Measurements from ENCODE around the gene TRIM7. TPM values are rescaled to one million over a fixed set of nuclear protein-coding genes. Genes with fewer than 3 reads are reported as not detected.
A peak's percentile ranks its signal among the peaks of the same experiment; 100 is the strongest.

TRIM7 gene
- total and polyA plus RNA-seq, 9 of the 15 experiments (the other 6 are each of a cell fraction or from before 2014, with no cell fraction given): 2.6 to 14.9 (median 8.9) TPM

GRCh38 chr5:181207214-181207959 lies 2.4 kb upstream of the TRIM7 start (continued):
- TF ChIP-seq ID3 (CRISPR knock-in tag; IDR thresholded peaks at IDR 0.05): no peak
- 0 out of 2 replicates have a peak, but pooled peaks have one; percentile 20 for TF ChIP-seq ID3 (tag; IDR thresholded peaks at IDR 0.05)
- peak; percentile 16 for TF ChIP-seq HNRNPLL (IDR thresholded peaks at IDR 0.05; ENCODE audit: low read depth, low read length, poor library complexity, severe bottlenecking)
- TF ChIP-seq DACH1 (IDR thresholded peaks at IDR 0.05; ENCODE audit: partially characterized antibody): no peak
- no peak for TF ChIP-seq ZNF354B (CRISPR knock-in tag; IDR thresholded peaks at IDR 0.05)
- no peak for TF ChIP-seq ZNF830 (CRISPR knock-in tag; IDR thresholded peaks at IDR 0.05)
- TF ChIP-seq ZBTB7A (IDR thresholded peaks at IDR 0.05; ENCODE audit: borderline replicate concordance, control insufficient read depth, low read depth, low read length): peak; percentile 55; the same call in 1 of the 2 replicates
- TF ChIP-seq, protein P1, sequence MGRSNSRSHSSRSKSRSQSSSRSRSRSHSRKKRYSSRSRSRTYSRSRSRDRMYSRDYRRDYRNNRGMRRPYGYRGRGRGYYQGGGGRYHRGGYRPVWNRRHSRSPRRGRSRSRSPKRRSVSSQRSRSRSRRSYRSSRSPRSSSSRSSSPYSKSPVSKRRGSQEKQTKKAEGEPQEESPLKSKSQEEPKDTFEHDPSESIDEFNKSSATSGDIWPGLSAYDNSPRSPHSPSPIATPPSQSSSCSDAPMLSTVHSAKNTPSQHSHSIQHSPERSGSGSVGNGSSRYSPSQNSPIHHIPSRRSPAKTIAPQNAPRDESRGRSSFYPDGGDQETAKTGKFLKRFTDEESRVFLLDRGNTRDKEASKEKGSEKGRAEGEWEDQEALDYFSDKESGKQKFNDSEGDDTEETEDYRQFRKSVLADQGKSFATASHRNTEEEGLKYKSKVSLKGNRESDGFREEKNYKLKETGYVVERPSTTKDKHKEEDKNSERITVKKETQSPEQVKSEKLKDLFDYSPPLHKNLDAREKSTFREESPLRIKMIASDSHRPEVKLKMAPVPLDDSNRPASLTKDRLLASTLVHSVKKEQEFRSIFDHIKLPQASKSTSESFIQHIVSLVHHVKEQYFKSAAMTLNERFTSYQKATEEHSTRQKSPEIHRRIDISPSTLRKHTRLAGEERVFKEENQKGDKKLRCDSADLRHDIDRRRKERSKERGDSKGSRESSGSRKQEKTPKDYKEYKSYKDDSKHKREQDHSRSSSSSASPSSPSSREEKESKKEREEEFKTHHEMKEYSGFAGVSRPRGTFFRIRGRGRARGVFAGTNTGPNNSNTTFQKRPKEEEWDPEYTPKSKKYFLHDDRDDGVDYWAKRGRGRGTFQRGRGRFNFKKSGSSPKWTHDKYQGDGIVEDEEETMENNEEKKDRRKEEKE (IDR thresholded peaks at IDR 0.05; ENCODE audit: borderline replicate concordance in 1 of 2, control insufficient read depth in 1 of 2, low read depth in 2 of 2, low read length in 1 of 2): 0 out of 4 replicates have a peak, but pooled peaks of 1 of the 2 experiments have one; percentile 44
- TF ChIP-seq ELK1 (CRISPR knock-in tag; IDR thresholded peaks at IDR 0.05): no peak
- TF ChIP-seq CEBPB (tag; IDR thresholded peaks at IDR 0.05): peak; percentile 71; the same call in 1 of the 2 replicates
- TF ChIP-seq EHMT2 (IDR thresholded peaks at IDR 0.05): no peak
- TF ChIP-seq DMBX1 (CRISPR knock-in tag; IDR thresholded peaks at IDR 0.05; ENCODE audit: borderline replicate concordance): 0 out of 2 replicates have a peak, but pooled peaks have one; percentile 35
- TF ChIP-seq CTBP1 (IDR thresholded peaks at IDR 0.05; ENCODE audit: borderline replicate concordance): 0 out of 2 replicates have a peak, but pooled peaks have one; percentile 50
- no peak for TF ChIP-seq PURB (CRISPR knock-in tag; IDR thresholded peaks at IDR 0.05; ENCODE audit: low read depth)
- TF ChIP-seq NFYB (IDR thresholded peaks at IDR 0.05; ENCODE audit: extremely low read depth, insufficient read length): no peak
- no peak for TF ChIP-seq THRB (CRISPR knock-in tag; conservative IDR thresholded peaks at IDR 0.05)
- TF ChIP-seq SIX5 (IDR thresholded peaks at IDR 0.05; ENCODE audit: borderline replicate concordance in 1 of 2, insufficient read depth in 1 of 2, low read depth in 1 of 2, low read length in 2 of 2): no peak
- TF ChIP-seq ZNF140 (CRISPR knock-in tag; IDR thresholded peaks at IDR 0.05): no peak
- no peak for TF ChIP-seq NFE2L1 (tag; IDR thresholded peaks at IDR 0.05; ENCODE audit: borderline replicate concordance, low read depth)
- TF ChIP-seq NR2C1 (IDR thresholded peaks at IDR 0.05): no peak
- TF ChIP-seq NR2C1 (tag; IDR thresholded peaks at IDR 0.05): 0 out of 2 replicates have a peak, but pooled peaks have one; percentile 18
